Measurements from ENCODE around the gene C1orf52.
A peak's percentile ranks its signal among the peaks of the same experiment; 100 is the strongest.

Gene C1orf52

GRCh38 chr1:85280636-85281035 is 21.2 kb upstream of the C1orf52 start:
- DNase-seq (ENCODE audit: insufficient read length, low spot score) (no peak), FAIRE-seq (no peak)
- TF ChIP-seq POLR2A (IDR thresholded peaks at IDR 0.05; ENCODE audit: low read depth, low read length) (no peak), SPI1 (IDR thresholded peaks at IDR 0.05; ENCODE audit: low read depth, low read length) (no peak), POLR2AphosphoS5 (IDR thresholded peaks at IDR 0.05; ENCODE audit: low read depth, low read length) (no peak), TAF1 (IDR thresholded peaks at IDR 0.05; ENCODE audit: low read depth, low read length) (no peak), PAX5 (IDR thresholded peaks at IDR 0.05; ENCODE audit: insufficient read depth, low read length, severe bottlenecking) (no peak), POU2F2 (IDR thresholded peaks at IDR 0.05; ENCODE audit: low read depth, low read length) (no peak)

- FAIRE-seq (no peak), DNase-seq (ENCODE audit: insufficient read length, low spot score) (no peak)
- TF ChIP-seq POU2F2 (IDR thresholded peaks at IDR 0.05; ENCODE audit: low read depth, low read length) (no peak), SPI1 (IDR thresholded peaks at IDR 0.05; ENCODE audit: low read depth, low read length) (no peak)
Observed at GRCh38 chr1:85279458-85280080, 20.1 kb upstream of the C1orf52 start.

GRCh38 chr1:85278853-85279314 is 19.4 kb upstream of the C1orf52 start:
- FAIRE-seq (peak; percentile 60), DNase-seq (ENCODE audit: insufficient read length, low spot score) (no peak)
- TF ChIP-seq SPI1 (IDR thresholded peaks at IDR 0.05; ENCODE audit: low read depth, low read length) (no peak; the same call in 1 of the 2 replicates), POLR2AphosphoS5 (IDR thresholded peaks at IDR 0.05; ENCODE audit: low read depth, low read length) (no peak), PAX5 (IDR thresholded peaks at IDR 0.05; ENCODE audit: insufficient read depth, low read length, severe bottlenecking) (no peak), POU2F2 (IDR thresholded peaks at IDR 0.05; ENCODE audit: low read depth, low read length) (no peak), TAF1 (IDR thresholded peaks at IDR 0.05; ENCODE audit: low read depth, low read length) (no peak), POLR2A (IDR thresholded peaks at IDR 0.05; ENCODE audit: low read depth, low read length) (no peak)

- TF ChIP-seq SPI1 (IDR thresholded peaks at IDR 0.05; ENCODE audit: low read depth, low read length): no peak
- no peak for TF ChIP-seq TAF1 (IDR thresholded peaks at IDR 0.05; ENCODE audit: low read depth, low read length)
- TF ChIP-seq POLR2A (IDR thresholded peaks at IDR 0.05; ENCODE audit: low read depth, low read length): no peak
- no peak for TF ChIP-seq POU2F2 (IDR thresholded peaks at IDR 0.05; ENCODE audit: low read depth, low read length)
- TF ChIP-seq POLR2AphosphoS5 (IDR thresholded peaks at IDR 0.05; ENCODE audit: low read depth, low read length): no peak
- no peak for TF ChIP-seq PAX5 (IDR thresholded peaks at IDR 0.05; ENCODE audit: insufficient read depth, low read length, severe bottlenecking)
- DNase-seq (ENCODE audit: insufficient read length, low spot score) (no peak), FAIRE-seq (no peak)
Observed at GRCh38 chr1:85277802-85278201, 18.3 kb upstream of the C1orf52 start.

- no peak for FAIRE-seq
- TF ChIP-seq TAF1 (IDR thresholded peaks at IDR 0.05; ENCODE audit: low read depth, low read length) (no peak), PAX5 (IDR thresholded peaks at IDR 0.05; ENCODE audit: insufficient read depth, low read length, severe bottlenecking) (no peak), POLR2A (IDR thresholded peaks at IDR 0.05; ENCODE audit: low read depth, low read length) (no peak), SPI1 (IDR thresholded peaks at IDR 0.05; ENCODE audit: low read depth, low read length) (no peak), POU2F2 (IDR thresholded peaks at IDR 0.05; ENCODE audit: low read depth, low read length) (no peak), POLR2AphosphoS5 (IDR thresholded peaks at IDR 0.05; ENCODE audit: low read depth, low read length) (no peak)
Observed at GRCh38 chr1:85276978-85277639, 17.6 kb upstream of the C1orf52 start.

GRCh38 chr1:85276215-85276977 is 16.9 kb upstream of the C1orf52 start, which contains the start of gene BCL10:
BCL10 (minus strand) TSS chr1:85276632; CDS start chr1:85276352, 280 bp downstream.
- DNase-seq (ENCODE audit: insufficient read length, low spot score) (peak; percentile 87), FAIRE-seq (peak; percentile 97)
- peak; percentile 82; the same call in 1 of the 2 replicates for TF ChIP-seq POLR2A (IDR thresholded peaks at IDR 0.05; ENCODE audit: low read depth, low read length)
- TF ChIP-seq PAX5 (IDR thresholded peaks at IDR 0.05; ENCODE audit: insufficient read depth, low read length, severe bottlenecking): no peak
- no peak for TF ChIP-seq POU2F2 (IDR thresholded peaks at IDR 0.05; ENCODE audit: low read depth, low read length)
- peak; percentile 9; the same call in 1 of the 2 replicates for TF ChIP-seq TAF1 (IDR thresholded peaks at IDR 0.05; ENCODE audit: low read depth, low read length)
- peak; percentile 69; the same call in 1 of the 2 replicates for TF ChIP-seq POLR2AphosphoS5 (IDR thresholded peaks at IDR 0.05; ENCODE audit: low read depth, low read length)
- no peak; the same call in 1 of the 2 replicates for TF ChIP-seq SPI1 (IDR thresholded peaks at IDR 0.05; ENCODE audit: low read depth, low read length)

More at GRCh38 chr1:85276978-85277639, 17.6 kb upstream of the C1orf52 start:
- no peak for DNase-seq (ENCODE audit: insufficient read length, low spot score)

DNA sequence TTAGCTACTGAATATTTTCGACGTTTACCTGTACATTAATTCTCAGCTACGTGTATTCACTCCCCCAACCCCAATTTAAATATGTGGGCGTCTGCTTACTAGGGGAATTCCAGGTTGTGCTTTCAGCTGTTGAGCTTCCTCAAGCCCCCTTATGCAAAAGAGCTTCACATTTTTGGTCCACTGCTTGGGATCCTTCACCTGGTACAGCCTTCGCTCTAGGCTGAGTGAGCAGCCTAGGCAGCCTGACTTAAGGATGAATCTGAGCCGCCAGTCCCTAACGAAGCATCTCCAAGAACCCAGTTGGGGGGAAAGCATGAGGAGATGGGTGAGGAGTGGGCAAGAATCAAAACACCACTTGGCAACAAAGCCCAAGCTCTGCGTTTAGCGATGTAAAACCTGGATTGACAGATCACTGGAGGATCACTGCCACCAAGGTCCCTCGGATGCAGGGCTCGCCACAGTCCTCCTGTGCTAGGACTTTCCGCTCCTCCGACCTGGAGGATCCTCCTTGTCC is 16.3 kb upstream of the C1orf52 start:
- TF ChIP-seq TAF1 (IDR thresholded peaks at IDR 0.05; ENCODE audit: low read depth, low read length) (peak; percentile 28; the same call in 1 of the 2 replicates), POLR2AphosphoS5 (IDR thresholded peaks at IDR 0.05; ENCODE audit: low read depth, low read length) (peak; percentile 70), POU2F2 (IDR thresholded peaks at IDR 0.05; ENCODE audit: low read depth, low read length) (peak; percentile 91; the same call in 1 of the 2 replicates), POLR2A (IDR thresholded peaks at IDR 0.05; ENCODE audit: low read depth, low read length) (peak; percentile 77), PAX5 (IDR thresholded peaks at IDR 0.05; ENCODE audit: insufficient read depth, low read length, severe bottlenecking) (no peak), SPI1 (IDR thresholded peaks at IDR 0.05; ENCODE audit: low read depth, low read length) (peak; percentile 46; the same call in 1 of the 2 replicates)
- DNase-seq (ENCODE audit: insufficient read length, low spot score): no peak
- no peak for FAIRE-seq

DNA sequence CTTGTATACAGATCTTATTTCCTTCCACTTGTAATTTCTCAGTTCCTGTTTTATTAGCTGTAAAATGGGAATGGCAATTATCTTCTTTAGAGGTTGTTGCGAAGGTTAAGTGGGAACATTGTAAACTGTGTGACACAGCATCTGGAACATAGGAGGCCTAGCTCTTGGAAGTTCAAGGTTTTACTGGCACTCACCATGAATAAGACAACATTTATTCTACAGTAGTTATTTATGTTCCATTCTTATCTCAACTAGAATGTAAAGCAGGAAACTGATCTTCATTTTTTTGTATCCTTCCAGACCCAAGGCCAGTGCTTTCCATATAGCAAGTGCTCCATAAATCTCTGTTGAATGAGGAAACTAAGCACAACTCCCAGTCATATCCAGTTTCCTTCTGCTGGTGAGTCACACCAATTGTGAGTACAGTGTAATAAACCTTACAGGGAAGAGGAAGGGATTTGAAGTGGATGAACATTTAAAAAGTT is 15.5 kb upstream of the C1orf52 start:
- TF ChIP-seq SPI1 (IDR thresholded peaks at IDR 0.05; ENCODE audit: low read depth, low read length) (peak; percentile 88), POLR2AphosphoS5 (IDR thresholded peaks at IDR 0.05; ENCODE audit: low read depth, low read length) (no peak), PAX5 (IDR thresholded peaks at IDR 0.05; ENCODE audit: insufficient read depth, low read length, severe bottlenecking) (no peak)
- no peak for FAIRE-seq

DNA sequence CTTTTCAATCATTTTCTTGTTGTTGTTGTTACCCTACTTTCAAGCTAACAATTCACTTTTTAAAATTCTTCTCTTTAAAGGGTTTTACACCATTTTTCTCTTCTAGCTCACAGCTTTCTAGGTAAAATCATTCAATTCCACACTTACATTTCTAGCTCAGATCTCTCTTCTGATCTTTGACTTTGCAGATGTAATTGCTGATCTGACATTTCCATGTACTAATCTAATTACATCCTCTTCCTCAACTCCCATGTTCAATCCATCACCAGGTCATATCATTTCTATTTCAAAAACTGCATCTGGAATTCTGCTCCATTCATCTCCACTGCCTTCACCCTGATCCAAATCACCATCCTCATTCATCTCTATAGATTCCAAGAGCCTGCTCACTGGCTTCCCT is 13.9 kb upstream of the C1orf52 start:
- FAIRE-seq: no peak

More for the DNA sequence above, 15.5 kb upstream of the C1orf52 start:
- no peak for DNase-seq (ENCODE audit: insufficient read length, low spot score)

More for the DNA sequence above, 13.9 kb upstream of the C1orf52 start:
- DNase-seq (ENCODE audit: insufficient read length, low spot score): no peak
- no peak for TF ChIP-seq POLR2A (IDR thresholded peaks at IDR 0.05; ENCODE audit: low read depth, low read length)
